Measurements from ENCODE around the gene MAPK10. TPM values are rescaled to one million over a fixed set of nuclear protein-coding genes. Genes with fewer than 3 reads are reported as not detected.

Gene MAPK10
- total and polyA plus RNA-seq, 10 of the 15 experiments (the other 5 are each of a cell fraction or from before 2014, with no cell fraction given), result 1.1 to 4.2 (median 2.4) TPM

- H3K36me3 ChIP-seq (ENCODE audit: control insufficient read depth in 2 of 2, insufficient read depth in 2 of 2, low read length in 1 of 2), result no peaks in the 10 kb centered on the region
- ChIA-PET CTCF (no interaction called here), POLR2A (no interaction called here), RAD21 (ENCODE audit: unreplicated experiment) (no interaction called here), SMC1A (ENCODE audit: uncharacterized antibody, unreplicated experiment) (no interaction called here)
- FAIRE-seq (no peak), DNase-seq (ENCODE audit: low read depth, low spot score) (no peak), ATAC-seq (no peak)
- no peaks in the 10 kb centered on the region for H3K79me2 ChIP-seq (ENCODE audit: control insufficient read depth, insufficient read depth, low read length)
- no peaks in the 10 kb centered on the region for H3K27me3 ChIP-seq (replicated peaks in 1 of 2; ENCODE audit: control insufficient read depth in 2 of 2, insufficient read depth in 2 of 2, low read length in 1 of 2)
- BruUV-seq (replicated peaks), result no TSS peak
- H3K4me1 ChIP-seq (ENCODE audit: control insufficient read depth, insufficient read depth, low read length), result no peaks in the 10 kb centered on the region
- no peak overlapping the region for H3K27ac ChIP-seq (ENCODE audit: control insufficient read depth, insufficient read depth)
- no peak overlapping the region for H3K9ac ChIP-seq (ENCODE audit: control insufficient read depth, insufficient read depth, low read length)
- no peak overlapping the region for H3K4me2 ChIP-seq (ENCODE audit: control insufficient read depth, insufficient read depth)
- 2% methylated on average over 2 of the region's 2 CpGs for WGBS (ENCODE audit: insufficient coverage, insufficient replicate concordance, low lambda C conversion rate, missing lambda C conversion rate)
- TF ChIP-seq SRF (IDR thresholded peaks at IDR 0.05; ENCODE audit: low read depth in 2 of 2, low read length in 2 of 2) (no peak), NR2F1 (conservative IDR thresholded peaks at IDR 0.05) (no peak), CHD2 (IDR thresholded peaks at IDR 0.05; ENCODE audit: borderline replicate concordance, low read depth, low read length) (no peak), TARDBP (IDR thresholded peaks at IDR 0.05; ENCODE audit: borderline replicate concordance) (no peak), PRDM15 (CRISPR knock-in tag; IDR thresholded peaks at IDR 0.05) (no peak), RAD51 (IDR thresholded peaks at IDR 0.05) (no peak)
- no peak overlapping the region for H2AFZ ChIP-seq (ENCODE audit: control insufficient read depth, low read depth, low read length)
- H4K20me1 ChIP-seq (ENCODE audit: control insufficient read depth, insufficient read depth), result no peaks in the 10 kb centered on the region
- H3K9me3 ChIP-seq (replicated peaks; ENCODE audit: control insufficient read depth, insufficient read depth, low read length), result no peaks in the 10 kb centered on the region
- in situ Hi-C loops (cut with MboI) (no loop called here), intact Hi-C loops (cut with micrococcal nuclease; ENCODE audit: unreplicated experiment) (no loop called here)
- no peak overlapping the region for H3K4me3 ChIP-seq
These were observed 358.3 kb downstream of the MAPK10 start for GRCh38 chr4:86001591-86001990.

All from GM12878 (cell line).